ENCODE results near the gene PTDSS2.
"Not testable (repeated sequence)": the region's sequence is repeated elsewhere in the genome, so short reads cannot be mapped to it uniquely, and the experiment has no call there.

The PTDSS2 gene

DNA sequence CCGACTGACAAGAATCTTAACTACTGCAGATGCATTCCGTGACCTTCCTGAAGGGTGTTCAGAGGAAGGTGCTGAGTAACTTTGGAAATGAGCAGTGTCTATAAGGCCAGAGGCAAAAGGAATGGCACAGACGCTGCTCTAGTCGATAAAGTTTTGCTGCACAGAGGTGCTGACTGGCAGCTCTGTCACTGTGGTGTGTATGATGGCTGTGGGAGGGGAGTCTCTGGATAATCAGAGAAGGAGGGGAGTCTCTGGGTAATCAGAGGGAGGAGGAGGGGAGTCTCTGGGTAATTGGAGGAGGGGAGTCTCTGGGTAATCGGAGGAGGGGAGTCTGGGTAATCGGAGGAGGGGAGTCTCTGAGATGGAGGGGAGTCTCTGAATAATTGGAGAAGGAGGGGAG lies 18.4 kb downstream of the PTDSS2 start:
- no peak for DNase-seq (ENCODE audit: low read depth)
- no peak overlapping the region for H3K4me3 ChIP-seq (ENCODE audit: low read depth, low read length)
- TF ChIP-seq, protein P1, sequence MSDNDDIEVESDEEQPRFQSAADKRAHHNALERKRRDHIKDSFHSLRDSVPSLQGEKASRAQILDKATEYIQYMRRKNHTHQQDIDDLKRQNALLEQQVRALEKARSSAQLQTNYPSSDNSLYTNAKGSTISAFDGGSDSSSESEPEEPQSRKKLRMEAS (IDR thresholded peaks at IDR 0.05; ENCODE audit: low read depth, low read length), result no peak
- TF ChIP-seq POLR2A (IDR thresholded peaks at IDR 0.05; ENCODE audit: extremely low read depth, insufficient read length) (no peak), MYC (IDR thresholded peaks at IDR 0.05; ENCODE audit: low read depth, low read length) (no peak)
- TF ChIP-seq, protein P2, sequence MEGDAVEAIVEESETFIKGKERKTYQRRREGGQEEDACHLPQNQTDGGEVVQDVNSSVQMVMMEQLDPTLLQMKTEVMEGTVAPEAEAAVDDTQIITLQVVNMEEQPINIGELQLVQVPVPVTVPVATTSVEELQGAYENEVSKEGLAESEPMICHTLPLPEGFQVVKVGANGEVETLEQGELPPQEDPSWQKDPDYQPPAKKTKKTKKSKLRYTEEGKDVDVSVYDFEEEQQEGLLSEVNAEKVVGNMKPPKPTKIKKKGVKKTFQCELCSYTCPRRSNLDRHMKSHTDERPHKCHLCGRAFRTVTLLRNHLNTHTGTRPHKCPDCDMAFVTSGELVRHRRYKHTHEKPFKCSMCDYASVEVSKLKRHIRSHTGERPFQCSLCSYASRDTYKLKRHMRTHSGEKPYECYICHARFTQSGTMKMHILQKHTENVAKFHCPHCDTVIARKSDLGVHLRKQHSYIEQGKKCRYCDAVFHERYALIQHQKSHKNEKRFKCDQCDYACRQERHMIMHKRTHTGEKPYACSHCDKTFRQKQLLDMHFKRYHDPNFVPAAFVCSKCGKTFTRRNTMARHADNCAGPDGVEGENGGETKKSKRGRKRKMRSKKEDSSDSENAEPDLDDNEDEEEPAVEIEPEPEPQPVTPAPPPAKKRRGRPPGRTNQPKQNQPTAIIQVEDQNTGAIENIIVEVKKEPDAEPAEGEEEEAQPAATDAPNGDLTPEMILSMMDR (IDR thresholded peaks at IDR 0.05; ENCODE audit: low read depth, low read length), result no peak

DNA sequence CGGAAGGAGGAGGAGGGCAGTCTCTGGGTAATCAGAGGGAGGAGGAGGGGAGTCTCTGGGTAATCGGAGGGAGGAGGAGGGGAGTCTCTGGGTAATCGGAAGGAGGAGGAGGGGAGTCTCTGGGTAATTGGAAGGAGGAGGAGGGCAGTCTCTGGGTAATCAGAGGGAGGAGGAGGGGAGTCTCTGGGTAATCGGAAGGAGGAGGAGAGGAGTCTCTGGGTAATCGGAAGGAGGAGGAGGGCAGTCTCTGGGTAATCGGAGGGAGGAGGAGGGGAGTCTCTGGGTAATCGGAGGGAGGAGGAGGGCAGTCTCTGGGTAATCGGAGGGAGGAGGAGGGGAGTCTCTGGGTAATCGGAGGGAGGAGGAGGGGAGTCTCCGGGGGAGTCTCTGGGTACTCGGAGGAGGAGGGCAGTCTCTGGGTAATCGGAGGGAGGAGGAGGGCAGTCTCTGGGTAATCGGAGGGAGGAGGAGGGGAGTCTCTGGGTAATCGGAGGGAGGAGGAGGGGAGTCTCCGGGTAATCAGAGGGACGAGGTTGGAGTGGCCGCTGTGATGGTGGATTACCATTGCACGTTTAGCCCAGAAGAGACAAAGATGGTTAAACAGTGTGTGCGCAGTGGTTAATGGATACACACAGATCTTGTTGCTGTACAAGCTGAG lies 19.1 kb downstream of the PTDSS2 start:
- not testable (repeated sequence) for H3K4me3 ChIP-seq (ENCODE audit: low read depth, low read length); DNase-seq (ENCODE audit: low read depth)

DNA sequence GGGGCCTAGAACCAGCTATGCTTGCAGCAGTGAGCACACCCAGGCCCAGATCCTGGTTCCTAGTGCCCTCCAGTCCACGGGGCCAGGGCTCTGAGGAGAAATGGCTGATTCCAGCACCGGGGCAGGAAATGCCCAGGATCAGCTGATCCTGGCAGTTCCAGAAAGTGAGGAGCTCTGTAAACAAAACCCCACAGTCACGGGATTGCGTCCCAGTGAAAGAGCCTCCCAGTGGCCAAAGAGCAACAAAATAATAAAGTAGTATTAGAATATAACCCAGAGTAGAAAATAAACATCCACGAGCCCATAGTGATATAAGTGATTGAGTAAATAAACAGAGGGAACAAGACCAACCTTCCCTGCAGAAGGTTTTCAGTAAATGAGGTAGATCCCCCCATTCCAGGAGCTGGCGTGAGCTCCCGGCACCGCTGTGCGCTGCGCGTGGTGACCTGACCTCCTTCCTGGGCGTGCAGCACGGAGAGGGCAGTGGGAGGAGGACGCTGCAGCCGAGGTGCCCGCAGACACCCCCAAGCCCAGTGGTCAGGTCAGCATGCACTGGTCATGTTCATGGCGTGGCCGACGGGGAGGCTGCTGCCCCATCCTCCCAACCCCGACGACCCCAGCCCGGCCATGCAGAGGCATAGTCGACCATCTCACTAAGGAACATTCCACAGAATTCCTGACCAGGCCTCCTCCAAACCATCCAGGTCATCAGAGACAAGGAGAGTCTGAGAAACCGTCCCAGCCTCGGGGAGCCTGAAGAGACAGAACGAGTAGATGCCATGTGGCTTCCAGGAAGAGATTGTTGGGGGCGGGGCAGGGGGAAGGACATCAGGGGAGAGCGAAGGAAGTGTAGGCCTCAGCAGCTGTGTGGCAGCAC lies 19.8 kb downstream of the PTDSS2 start:
- no peak overlapping the region for H3K4me3 ChIP-seq (ENCODE audit: low read depth, low read length)
- TF ChIP-seq, protein P2 (IDR thresholded peaks at IDR 0.05; ENCODE audit: low read depth, low read length), result no peak
- no peak for TF ChIP-seq POLR2A (IDR thresholded peaks at IDR 0.05; ENCODE audit: extremely low read depth, insufficient read length)
- TF ChIP-seq, protein P1 (IDR thresholded peaks at IDR 0.05; ENCODE audit: low read depth, low read length), result no peak
- TF ChIP-seq MYC (IDR thresholded peaks at IDR 0.05; ENCODE audit: low read depth, low read length), result no peak
- no peak for DNase-seq (ENCODE audit: low read depth)

DNA sequence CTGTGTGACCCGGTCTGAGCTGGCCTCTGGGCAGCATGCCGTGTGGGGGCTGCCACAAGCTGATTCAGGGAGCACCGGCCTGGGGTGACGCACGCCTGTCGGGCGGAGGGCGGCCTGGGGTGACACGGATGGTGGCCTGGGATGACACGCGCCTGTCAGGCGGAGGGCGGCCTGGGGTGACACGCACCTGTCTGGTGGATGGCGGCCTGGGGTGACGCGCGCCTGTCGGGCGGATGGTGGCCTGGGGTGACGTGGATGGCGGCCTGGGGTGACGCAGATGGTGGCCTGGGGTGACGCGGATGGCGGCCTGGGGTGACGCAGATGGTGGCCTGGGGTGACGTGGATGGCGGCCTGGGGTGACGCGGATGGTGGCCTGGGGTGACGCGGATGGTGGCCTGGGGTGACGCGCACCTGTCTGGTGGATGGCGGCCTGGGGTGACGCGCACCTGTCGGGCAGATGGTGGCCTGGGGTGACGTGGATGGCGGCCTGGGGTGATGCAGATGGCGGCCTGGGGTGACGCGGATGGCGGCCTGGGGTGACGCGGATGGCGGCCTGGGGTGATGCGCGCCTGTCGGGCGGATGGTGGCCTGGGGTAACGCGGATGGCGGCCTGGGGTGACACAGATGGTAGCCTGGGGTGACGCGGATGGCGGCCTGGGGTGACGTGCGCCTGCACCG lies 21.5 kb downstream of the PTDSS2 start:
- TF ChIP-seq POLR2A (IDR thresholded peaks at IDR 0.05; ENCODE audit: extremely low read depth, insufficient read length) (no peak), MYC (IDR thresholded peaks at IDR 0.05; ENCODE audit: low read depth, low read length) (no peak)
- TF ChIP-seq, protein P1 (IDR thresholded peaks at IDR 0.05; ENCODE audit: low read depth, low read length), result no peak
- TF ChIP-seq, protein P2 (IDR thresholded peaks at IDR 0.05; ENCODE audit: low read depth, low read length), result no peak
- H3K4me3 ChIP-seq (ENCODE audit: low read depth, low read length), result no peak overlapping the region
- DNase-seq (ENCODE audit: low read depth), result no peak

DNA sequence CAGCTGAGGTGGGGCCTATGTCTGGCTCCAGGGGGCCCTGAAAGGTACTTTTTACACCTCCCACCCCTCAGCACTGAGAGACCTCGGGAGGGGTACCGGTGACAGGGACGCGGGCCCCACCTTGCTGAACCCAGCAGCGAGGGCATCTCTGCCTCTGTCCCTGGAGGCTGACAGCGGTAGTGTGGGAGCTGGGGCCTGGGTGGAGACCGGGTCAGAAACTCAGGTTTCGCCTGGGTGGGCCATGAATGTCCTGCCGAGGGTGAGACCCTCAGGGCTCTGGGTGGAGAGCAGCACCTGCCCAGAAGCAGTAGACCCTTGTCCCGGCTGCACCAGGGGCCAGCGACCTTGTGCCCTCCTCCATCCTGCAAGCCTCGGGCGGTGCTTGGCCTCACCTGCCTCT lies 22.2 kb downstream of the PTDSS2 start:
- no peak overlapping the region for H3K4me3 ChIP-seq (ENCODE audit: low read depth, low read length)
- TF ChIP-seq POLR2A (IDR thresholded peaks at IDR 0.05; ENCODE audit: extremely low read depth, insufficient read length) (no peak), MYC (IDR thresholded peaks at IDR 0.05; ENCODE audit: low read depth, low read length) (no peak)
- TF ChIP-seq, protein P2 (IDR thresholded peaks at IDR 0.05; ENCODE audit: low read depth, low read length), result no peak
- TF ChIP-seq, protein P1 (IDR thresholded peaks at IDR 0.05; ENCODE audit: low read depth, low read length), result no peak
- no peak for DNase-seq (ENCODE audit: low read depth)

DNA sequence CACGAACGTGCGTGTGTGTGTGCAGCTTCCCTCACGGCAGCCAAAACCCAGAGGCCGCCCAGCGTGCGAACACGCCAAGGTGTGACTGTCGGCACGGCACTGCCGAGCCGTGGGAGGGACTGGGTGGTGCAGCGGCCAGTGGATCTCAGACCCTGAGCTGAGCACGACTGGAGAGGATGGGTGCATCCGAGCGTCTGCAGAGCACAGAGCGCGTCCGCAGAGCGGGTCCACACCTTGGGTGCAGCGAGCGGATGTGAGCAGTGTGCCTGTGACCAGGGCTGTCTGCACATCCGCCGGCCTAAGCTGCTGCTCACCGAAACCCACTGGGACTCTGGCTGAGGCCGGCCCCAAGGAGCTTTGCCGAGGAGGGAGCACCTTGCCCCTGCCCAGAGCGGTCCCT lies 22.7 kb downstream of the PTDSS2 start:
- TF ChIP-seq, protein P1 (IDR thresholded peaks at IDR 0.05; ENCODE audit: low read depth, low read length), result no peak
- no peak for TF ChIP-seq POLR2A (IDR thresholded peaks at IDR 0.05; ENCODE audit: extremely low read depth, insufficient read length)
- TF ChIP-seq MYC (IDR thresholded peaks at IDR 0.05; ENCODE audit: low read depth, low read length), result no peak
- TF ChIP-seq, protein P2 (IDR thresholded peaks at IDR 0.05; ENCODE audit: low read depth, low read length), result no peak

More for the DNA sequence above, 22.7 kb downstream of the PTDSS2 start:
- H3K4me3 ChIP-seq (ENCODE audit: low read depth, low read length), result no peak overlapping the region
- DNase-seq (ENCODE audit: low read depth), result no peak

All from NB4 (cell line).